ENCODE measurements around the gene TMA16. TPM values are rescaled to one million over a fixed set of nuclear protein-coding genes. Genes with fewer than 3 reads are reported as not detected.
A peak's percentile ranks its signal among the peaks of the same experiment; 100 is the strongest.
"Not testable (repeated sequence)": the region's sequence is repeated elsewhere in the genome, so short reads cannot be mapped to it uniquely, and the experiment has no call there.

Gene TMA16
- total RNA-seq, 5 donors from 2014 or later (not counting 1 experiment from before 2014, with no cell fraction given) = 9.6 to 23.1 (median 19.7) TPM

GRCh38 chr4:163538820-163539219 lies 44.3 kb downstream of the TMA16 start:
- H3K36me3 Mint-ChIP-seq; H3K9me3 ChIP-seq; DNase-seq; H3K4me3 ChIP-seq (ENCODE audit: control insufficient read depth in 1 of 2, extremely low read depth in 1 of 2, low read length in 1 of 2); H3K9me3 Mint-ChIP-seq; ATAC-seq (replicated peaks in 1 of 4); H3K4me3 Mint-ChIP-seq; POLR2A ChIA-PET; H3K27me3 Mint-ChIP-seq; H3K4me1 Mint-ChIP-seq; H3K27ac Mint-ChIP-seq; H3K4me1 ChIP-seq (ENCODE audit: control insufficient read depth in 1 of 2, extremely low read depth in 1 of 2, insufficient read depth in 2 of 2, low read length in 2 of 2); H3K27me3 ChIP-seq (replicated peaks in 1 of 2; ENCODE audit: control insufficient read depth in 2 of 2, extremely low read depth in 1 of 2, insufficient read depth in 2 of 2, low read length in 1 of 2); H3K27ac ChIP-seq (ENCODE audit: low read length); H3K36me3 ChIP-seq (ENCODE audit: control insufficient read depth in 2 of 2, extremely low read depth in 1 of 2, insufficient read depth in 1 of 2, low read length in 1 of 2): not testable (repeated sequence)
- CTCF ChIA-PET = interaction anchor here (0.6 to 2.3 kb wide), 3 partner anchors 8 to 14 kb away, joined by 3 to 11 read pairs (median 3); no protein-coding TSS in a partner anchor
- no CpG with 5 or more reads among the region's 4 CpGs for WGBS (ENCODE audit: insufficient coverage)

- ATAC-seq (replicated peaks in 1 of 4) = no peak
- H3K4me3 Mint-ChIP-seq = no peak overlapping the region
These were observed 46.0 kb downstream of the TMA16 start for GRCh38 chr4:163540448-163540847.

GRCh38 chr4:163540977-163541376 lies 46.5 kb downstream of the TMA16 start:
- ChIA-PET CTCF (interaction anchor here (0.6 to 1.2 kb wide), 5 partner anchors 12 to 1203 kb away, joined by 3 to 5 read pairs (median 3); no protein-coding TSS in a partner anchor), POLR2A (no interaction called here)
- Histone ChIP-seq H3K4me1 (ENCODE audit: control insufficient read depth in 1 of 2, extremely low read depth in 1 of 2, insufficient read depth in 2 of 2, low read length in 2 of 2) (peaks cover 0 to 3% of the 10 kb centered on the region in 2 experiments), H3K27ac (ENCODE audit: low read length) (no peak overlapping the region), H3K36me3 (ENCODE audit: control insufficient read depth in 2 of 2, extremely low read depth in 1 of 2, insufficient read depth in 1 of 2, low read length in 1 of 2) (no peaks in the 10 kb centered on the region), H3K4me3 (ENCODE audit: control insufficient read depth in 1 of 2, extremely low read depth in 1 of 2, low read length in 1 of 2) (no peak overlapping the region), H3K27me3 (replicated peaks in 1 of 2; ENCODE audit: control insufficient read depth in 2 of 2, extremely low read depth in 1 of 2, insufficient read depth in 2 of 2, low read length in 1 of 2) (no peaks in the 10 kb centered on the region), H3K9me3 (no peaks in the 10 kb centered on the region)
- DNase-seq = no peak
- Mint-ChIP-seq H3K9me3 (no peaks in the 10 kb centered on the region), H3K4me1 (peaks cover 0 to 3% (median 0%) of the 10 kb centered on the region in 3 donors), H3K36me3 (no peaks in the 10 kb centered on the region), H3K27me3 (no peaks in the 10 kb centered on the region), H3K27ac (no peak overlapping the region), H3K4me3 (no peak overlapping the region)
- no peak for ATAC-seq (replicated peaks in 1 of 4)
- WGBS (ENCODE audit: insufficient coverage) = 100% methylated on average over 2 of the region's 3 CpGs

More at GRCh38 chr4:163540448-163540847, 46.0 kb downstream of the TMA16 start:
- ChIA-PET POLR2A (no interaction called here), CTCF (interaction anchor here (0.6 to 2.3 kb wide), 5 partner anchors 10 to 1203 kb away, joined by 3 to 11 read pairs (median 3); no protein-coding TSS in a partner anchor)
- no peak overlapping the region for H3K4me3 ChIP-seq (ENCODE audit: control insufficient read depth in 1 of 2, extremely low read depth in 1 of 2, low read length in 1 of 2)
- Mint-ChIP-seq H3K4me1 (peaks cover 0 to under 1% (median 0%) of the 10 kb centered on the region in 3 donors), H3K36me3 (no peaks in the 10 kb centered on the region), H3K27ac (no peak overlapping the region), H3K9me3 (no peaks in the 10 kb centered on the region), H3K27me3 (no peaks in the 10 kb centered on the region)
- no peaks in the 10 kb centered on the region for H3K36me3 ChIP-seq (ENCODE audit: control insufficient read depth in 2 of 2, extremely low read depth in 1 of 2, insufficient read depth in 1 of 2, low read length in 1 of 2)
- no peak for DNase-seq
- no peaks in the 10 kb centered on the region for H3K27me3 ChIP-seq (replicated peaks in 1 of 2; ENCODE audit: control insufficient read depth in 2 of 2, extremely low read depth in 1 of 2, insufficient read depth in 2 of 2, low read length in 1 of 2)
- H3K27ac ChIP-seq (ENCODE audit: low read length) = no peak overlapping the region
- 98% methylated on average over 5 of the region's 5 CpGs for WGBS (ENCODE audit: insufficient coverage)
- peaks cover 0 to 3% of the 10 kb centered on the region in 2 experiments for H3K4me1 ChIP-seq (ENCODE audit: control insufficient read depth in 1 of 2, extremely low read depth in 1 of 2, insufficient read depth in 2 of 2, low read length in 2 of 2)
- H3K9me3 ChIP-seq = no peaks in the 10 kb centered on the region

- 100% methylated on average over 1 of the region's 3 CpGs for WGBS (ENCODE audit: insufficient coverage)
- Mint-ChIP-seq H3K27ac (no peak overlapping the region), H3K27me3 (no peaks in the 10 kb centered on the region), H3K9me3 (no peaks in the 10 kb centered on the region), H3K4me3 (no peak overlapping the region), H3K36me3 (no peaks in the 10 kb centered on the region), H3K4me1 (peaks cover 0 to 3% (median 0%) of the 10 kb centered on the region in 3 donors)
- no peak overlapping the region for H3K27ac ChIP-seq (ENCODE audit: low read length)
- no peaks in the 10 kb centered on the region for H3K27me3 ChIP-seq (replicated peaks in 1 of 2; ENCODE audit: control insufficient read depth in 2 of 2, extremely low read depth in 1 of 2, insufficient read depth in 2 of 2, low read length in 1 of 2)
- H3K4me1 ChIP-seq (ENCODE audit: control insufficient read depth in 1 of 2, extremely low read depth in 1 of 2, insufficient read depth in 2 of 2, low read length in 2 of 2) = peaks cover 0 to 3% of the 10 kb centered on the region in 2 experiments
- ATAC-seq (replicated peaks in 1 of 4) = no peak
- no peak for DNase-seq
- no peak overlapping the region for H3K4me3 ChIP-seq (ENCODE audit: control insufficient read depth in 1 of 2, extremely low read depth in 1 of 2, low read length in 1 of 2)
- no peaks in the 10 kb centered on the region for H3K9me3 ChIP-seq
- no peaks in the 10 kb centered on the region for H3K36me3 ChIP-seq (ENCODE audit: control insufficient read depth in 2 of 2, extremely low read depth in 1 of 2, insufficient read depth in 1 of 2, low read length in 1 of 2)
- ChIA-PET POLR2A (no interaction called here), CTCF (interaction anchor here (0.9 to 1.1 kb wide), 2 partner anchors 12 to 215 kb away, joined by 3 read pairs; no protein-coding TSS in a partner anchor)
These were observed 47.8 kb downstream of the TMA16 start for GRCh38 chr4:163542275-163542674.

GRCh38 chr4:163544407-163545038 lies 50.0 kb downstream of the TMA16 start:
- CTCF ChIA-PET = interaction anchor here in 1 of 2 donors (1.0 kb wide), 2 partner anchors 11 to 59 kb away, joined by 3 read pairs; no protein-coding TSS in a partner anchor
- Mint-ChIP-seq H3K36me3 (no peaks in the 10 kb centered on the region), H3K9me3 (no peaks in the 10 kb centered on the region), H3K27me3 (no peaks in the 10 kb centered on the region), H3K4me3 (no peak overlapping the region), H3K27ac (no peak overlapping the region), H3K4me1 (peaks cover 0 to 11% (median 11%) of the 10 kb centered on the region in 3 donors)
- DNase-seq = peak in 34 of 35 experiments; percentile 17 to 79 (median 44)
- H3K9me3 ChIP-seq = no peaks in the 10 kb centered on the region
- peak overlapping the region; percentile 24 for H3K27ac ChIP-seq (ENCODE audit: low read length)
- peaks cover 0 to 3% of the 10 kb centered on the region in 2 experiments for H3K4me1 ChIP-seq (ENCODE audit: control insufficient read depth in 1 of 2, extremely low read depth in 1 of 2, insufficient read depth in 2 of 2, low read length in 2 of 2)
- no peaks in the 10 kb centered on the region for H3K36me3 ChIP-seq (ENCODE audit: control insufficient read depth in 2 of 2, extremely low read depth in 1 of 2, insufficient read depth in 1 of 2, low read length in 1 of 2)
- WGBS (ENCODE audit: insufficient coverage) = 0% methylated on average over 5 of the region's 12 CpGs
- POLR2A ChIA-PET = no interaction called here
- H3K27me3 ChIP-seq (replicated peaks in 1 of 2; ENCODE audit: control insufficient read depth in 2 of 2, extremely low read depth in 1 of 2, insufficient read depth in 2 of 2, low read length in 1 of 2) = no peaks in the 10 kb centered on the region
- H3K4me3 ChIP-seq (ENCODE audit: control insufficient read depth in 1 of 2, extremely low read depth in 1 of 2, low read length in 1 of 2) = peak overlapping the region; percentile 36 to 46
- ATAC-seq (replicated peaks in 1 of 4) = peak; percentile 84 to 91 (median 86)

- DNase-seq = peak in 6 of 35 experiments; percentile 6 to 70 (median 16)
- no peak overlapping the region for H3K4me3 ChIP-seq (ENCODE audit: control insufficient read depth in 1 of 2, extremely low read depth in 1 of 2, low read length in 1 of 2)
- H3K27me3 Mint-ChIP-seq = no peaks in the 10 kb centered on the region
These were observed 54.2 kb downstream of the TMA16 start for GRCh38 chr4:163548481-163549243.

More at GRCh38 chr4:163548481-163549243, 54.2 kb downstream of the TMA16 start:
- H3K27me3 ChIP-seq (replicated peaks in 1 of 2; ENCODE audit: control insufficient read depth in 2 of 2, extremely low read depth in 1 of 2, insufficient read depth in 2 of 2, low read length in 1 of 2) = no peaks in the 10 kb centered on the region
- CTCF ChIA-PET = interaction anchor here (0.5 to 9.5 kb wide), 32 partner anchors 10 to 1548 kb away, joined by 3 to 99 read pairs (median 6); partner anchors contain the start of gene TMA16 (in 2 of the 2)
- no peaks in the 10 kb centered on the region for H3K9me3 ChIP-seq
- 56% methylated on average over 5 of the region's 10 CpGs for WGBS (ENCODE audit: insufficient coverage)
- Mint-ChIP-seq H3K27ac (no peak overlapping the region), H3K36me3 (no peaks in the 10 kb centered on the region), H3K4me3 (peak overlapping the region; percentile 18 to 29 (median 28)), H3K4me1 (peaks cover 6 to 21% (median 19%) of the 10 kb centered on the region in 3 donors), H3K9me3 (no peaks in the 10 kb centered on the region)
- ATAC-seq (replicated peaks in 1 of 4) = peak; percentile 42 to 58 (median 52)
- no peaks in the 10 kb centered on the region for H3K36me3 ChIP-seq (ENCODE audit: control insufficient read depth in 2 of 2, extremely low read depth in 1 of 2, insufficient read depth in 1 of 2, low read length in 1 of 2)
- peaks cover 0 to 7% of the 10 kb centered on the region in 2 experiments for H3K4me1 ChIP-seq (ENCODE audit: control insufficient read depth in 1 of 2, extremely low read depth in 1 of 2, insufficient read depth in 2 of 2, low read length in 2 of 2)
- no peak overlapping the region for H3K27ac ChIP-seq (ENCODE audit: low read length)
- POLR2A ChIA-PET = no interaction called here
